ENCODE results near the gene URB2.
A peak's percentile ranks its signal among the peaks of the same experiment; 100 is the strongest.
"Not testable (repeated sequence)": the region's sequence is repeated elsewhere in the genome, so short reads cannot be mapped to it uniquely, and the experiment has no call there.

Gene URB2

GRCh38 chr1:229625915-229626831, at the start of gene URB2, which contains the start of gene TAF5L:
URB2 (plus strand) TSS chr1:229626247; CDS start chr1:229627634, 1,387 bp downstream.
TAF5L (minus strand) TSS chr1:229626122; CDS start chr1:229614482, 11,640 bp downstream.
- DNase-seq (ENCODE audit: low spot score), result peak; percentile 89

- no peak for DNase-seq (ENCODE audit: low spot score)
Measured at GRCh38 chr1:229578168-229579058, 47.6 kb upstream of the URB2 start.

GRCh38 chr1:229579059-229579673, 46.9 kb upstream of the URB2 start:
- peak; percentile 98 for DNase-seq (ENCODE audit: low spot score)

- DNase-seq (ENCODE audit: low spot score), result no peak
Measured at GRCh38 chr1:229581485-229581884, 44.6 kb upstream of the URB2 start.

- peak; percentile 47 for DNase-seq (ENCODE audit: low spot score)
Measured at GRCh38 chr1:229582011-229582694, 43.9 kb upstream of the URB2 start.

- no peak for DNase-seq (ENCODE audit: low spot score)
Measured at GRCh38 chr1:229582715-229583114, 43.3 kb upstream of the URB2 start.

GRCh38 chr1:229585338-229585737, 40.7 kb upstream of the URB2 start:
- DNase-seq (ENCODE audit: low spot score), result no peak

GRCh38 chr1:229590119-229590518, 35.9 kb upstream of the URB2 start:
- DNase-seq (ENCODE audit: low spot score), result no peak

GRCh38 chr1:229593800-229594199, 32.2 kb upstream of the URB2 start:
- DNase-seq (ENCODE audit: low spot score), result no peak

GRCh38 chr1:229594227-229595008, 31.6 kb upstream of the URB2 start:
- no peak for DNase-seq (ENCODE audit: low spot score)

- not testable (repeated sequence) for DNase-seq (ENCODE audit: low spot score)
Measured at GRCh38 chr1:229595876-229596275, 30.2 kb upstream of the URB2 start.

- DNase-seq (ENCODE audit: low spot score), result peak; percentile 25
Measured at GRCh38 chr1:229596925-229597699, 28.9 kb upstream of the URB2 start.

- no peak for DNase-seq (ENCODE audit: low spot score)
Measured at GRCh38 chr1:229597877-229598276, 28.2 kb upstream of the URB2 start.

GRCh38 chr1:229599218-229599954, 26.7 kb upstream of the URB2 start:
- no peak for DNase-seq (ENCODE audit: low spot score)

GRCh38 chr1:229600229-229600628, 25.8 kb upstream of the URB2 start:
- no peak for DNase-seq (ENCODE audit: low spot score)

- DNase-seq (ENCODE audit: low spot score), result no peak
Measured at GRCh38 chr1:229603371-229604005, 22.6 kb upstream of the URB2 start.

- DNase-seq (ENCODE audit: low spot score), result no peak
Measured at GRCh38 chr1:229607370-229607769, 18.7 kb upstream of the URB2 start.

GRCh38 chr1:229608590-229608989, 17.5 kb upstream of the URB2 start:
- no peak for DNase-seq (ENCODE audit: low spot score)

- no peak for DNase-seq (ENCODE audit: low spot score)
Measured at GRCh38 chr1:229613938-229614337, 12.1 kb upstream of the URB2 start.
